Activated naive CD4-positive, alpha-beta T cell treated with anti-CD3 and anti-CD28 coated beads, Interleukin-2, amount 50 U/mL, for 16 hours (primary cell): Measurements from ENCODE around the gene TMTC1.

Experiments used
- DNase-seq: peaks from one replicate; pipeline ENCODE4 v3.0.0-alpha.2; 2020

Gene TMTC1

GRCh38 chr12:29609431-29610215 is 174.1 kb downstream of the TMTC1 start:
- no peak for DNase-seq

- no peak for DNase-seq
Measured at GRCh38 chr12:29608581-29608980, 175.2 kb downstream of the TMTC1 start.

GRCh38 chr12:29599381-29599780 is 184.4 kb downstream of the TMTC1 start:
- DNase-seq = no peak

- DNase-seq = no peak
Measured at GRCh38 chr12:29595071-29595755, 188.5 kb downstream of the TMTC1 start.

- DNase-seq = no peak
Measured at GRCh38 chr12:29593001-29593400, 190.7 kb downstream of the TMTC1 start.

- no peak for DNase-seq
Measured at GRCh38 chr12:29591140-29592020, 192.4 kb downstream of the TMTC1 start.

- no peak for DNase-seq
Measured at GRCh38 chr12:29589851-29590250, 193.9 kb downstream of the TMTC1 start.

GRCh38 chr12:29589286-29589820 is 194.4 kb downstream of the TMTC1 start:
- DNase-seq = no peak

GRCh38 chr12:29582677-29583272 is 201.0 kb downstream of the TMTC1 start:
- DNase-seq = no peak

GRCh38 chr12:29582146-29582545 is 201.6 kb downstream of the TMTC1 start:
- no peak for DNase-seq

GRCh38 chr12:29581631-29582030 is 202.1 kb downstream of the TMTC1 start:
- no peak for DNase-seq

GRCh38 chr12:29580971-29581370 is 202.8 kb downstream of the TMTC1 start:
- DNase-seq = no peak

- DNase-seq = no peak
Measured at GRCh38 chr12:29578731-29579130, 205.0 kb downstream of the TMTC1 start.

GRCh38 chr12:29578070-29578469 is 205.7 kb downstream of the TMTC1 start:
- no peak for DNase-seq

- DNase-seq = no peak
Measured at GRCh38 chr12:29574500-29574899, 209.2 kb downstream of the TMTC1 start.

- no peak for DNase-seq
Measured at GRCh38 chr12:29572938-29573337, 210.8 kb downstream of the TMTC1 start.

GRCh38 chr12:29572464-29572863 is 211.3 kb downstream of the TMTC1 start:
- DNase-seq = no peak

GRCh38 chr12:29569132-29569757 is 214.5 kb downstream of the TMTC1 start:
- DNase-seq = no peak

GRCh38 chr12:29566441-29566840 is 217.3 kb downstream of the TMTC1 start:
- no peak for DNase-seq

GRCh38 chr12:29565727-29566126 is 218.0 kb downstream of the TMTC1 start:
- DNase-seq = no peak

GRCh38 chr12:29564925-29565324 is 218.8 kb downstream of the TMTC1 start:
- DNase-seq = no peak

- no peak for DNase-seq
Measured at GRCh38 chr12:29563636-29564035, 220.1 kb downstream of the TMTC1 start.
